Measurements from ENCODE around the gene FBXO2.
A peak's percentile ranks its signal among the peaks of the same experiment; 100 is the strongest.

FBXO2 gene

GRCh38 chr1:11654137-11654938 is at the start of gene FBXO2, which contains the start of gene FBXO44:
FBXO2 (minus strand) TSS chr1:11654429; CDS start chr1:11654340, 89 bp downstream.
FBXO44 (plus strand) TSS chr1:11654877; CDS start chr1:11655836, 959 bp downstream.
- peak; percentile 66 to 73 for DNase-seq

GRCh38 chr1:11703357-11704193 is 49.3 kb upstream of the FBXO2 start:
- no peak for DNase-seq

GRCh38 chr1:11701981-11702803 is 48.0 kb upstream of the FBXO2 start:
- DNase-seq, result no peak

GRCh38 chr1:11701551-11701961 is 47.3 kb upstream of the FBXO2 start:
- DNase-seq, result no peak

- no peak for DNase-seq
Observed at GRCh38 chr1:11700601-11701467, 46.6 kb upstream of the FBXO2 start.

GRCh38 chr1:11697893-11698210 is 43.6 kb upstream of the FBXO2 start:
- no peak for DNase-seq

GRCh38 chr1:11697188-11697892 is 43.1 kb upstream of the FBXO2 start:
- no peak for DNase-seq

- DNase-seq, result no peak
Observed at GRCh38 chr1:11695861-11696260, 41.6 kb upstream of the FBXO2 start.

- DNase-seq, result no peak
Observed at GRCh38 chr1:11693917-11694316, 39.7 kb upstream of the FBXO2 start.

GRCh38 chr1:11693024-11693590 is 38.9 kb upstream of the FBXO2 start:
- peak; percentile 24 to 26 for DNase-seq

- no peak for DNase-seq
Observed at GRCh38 chr1:11691928-11692711, 37.9 kb upstream of the FBXO2 start.

- DNase-seq, result no peak
Observed at GRCh38 chr1:11691302-11691914, 37.2 kb upstream of the FBXO2 start, which contains the start of gene DRAXIN. DRAXIN (plus strand) TSS chr1:11691710; CDS start chr1:11706259, 14,549 bp downstream.

GRCh38 chr1:11690397-11691301 is 36.4 kb upstream of the FBXO2 start:
- DNase-seq, result no peak

- no peak for DNase-seq
Observed at GRCh38 chr1:11688506-11688905, 34.3 kb upstream of the FBXO2 start.

GRCh38 chr1:11685210-11685752 is 31.1 kb upstream of the FBXO2 start:
- DNase-seq, result no peak

GRCh38 chr1:11684070-11684469 is 29.8 kb upstream of the FBXO2 start:
- no peak for DNase-seq

GRCh38 chr1:11682799-11683198 is 28.6 kb upstream of the FBXO2 start:
- DNase-seq, result no peak

GRCh38 chr1:11682287-11682771 is 28.1 kb upstream of the FBXO2 start:
- no peak for DNase-seq

All from activated CD4-positive, alpha-beta T cell treated with anti-CD3 and anti-CD28 coated beads for 4 hours (primary cell).